Measurements from ENCODE around the gene ANXA4. TPM values are rescaled to one million over a fixed set of nuclear protein-coding genes. Genes with fewer than 3 reads are reported as not detected.
"Not testable (repeated sequence)": the region's sequence is repeated elsewhere in the genome, so short reads cannot be mapped to it uniquely, and the experiment has no call there.

Gene ANXA4
- total RNA-seq, 4 donors from 2014 or later: 61.8 to 79.4 (median 73.9) TPM

DNA sequence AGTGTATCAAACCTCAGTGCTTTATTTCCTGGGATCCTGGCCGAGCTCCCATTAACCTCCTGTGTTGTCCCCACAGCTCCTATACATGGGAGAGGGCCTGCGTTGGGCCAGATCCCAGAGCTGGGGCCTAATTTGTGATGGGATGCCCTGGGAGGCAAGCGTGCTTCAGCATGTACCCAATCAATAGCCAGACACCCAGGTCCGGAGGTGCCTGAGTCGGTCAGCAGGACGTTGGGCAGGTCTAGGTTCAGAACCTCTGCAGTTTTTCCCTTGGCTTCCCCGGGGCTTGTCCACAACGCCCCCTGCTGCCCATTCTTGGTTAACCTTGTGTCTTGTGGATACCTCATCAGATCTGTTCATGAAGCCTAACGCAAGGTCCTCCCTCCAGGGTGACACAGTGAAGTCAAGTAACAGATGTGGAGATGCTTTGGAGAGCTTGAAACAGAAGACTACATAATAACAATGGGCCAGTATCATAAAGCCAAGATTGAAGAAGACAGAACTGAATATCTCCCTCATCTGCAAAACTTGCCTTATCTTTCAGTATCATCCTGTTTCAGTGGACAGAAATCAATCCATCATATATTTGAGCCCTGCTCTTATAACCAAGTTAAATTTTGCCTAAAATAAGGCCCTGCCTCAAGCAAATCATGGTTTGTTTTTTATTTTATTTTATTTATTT is 27.3 kb upstream of the ANXA4 start:
- TF ChIP-seq EP300 (IDR thresholded peaks at IDR 0.05): peak in 1 of 2 donors; percentile 26
- TF ChIP-seq CTCF (IDR thresholded peaks at IDR 0.05): peak; percentile 61 to 84 (median 77)
- H3K27ac ChIP-seq, H3K36me3 ChIP-seq, H3K4me1 ChIP-seq, H3K9me3 ChIP-seq, H3K27me3 ChIP-seq, H3K4me3 ChIP-seq: not testable (repeated sequence)
- peak; percentile 80 to 95 for DNase-seq (ENCODE audit: low spot score in 2 of 2)
- WGBS, 2 donors: 19 to 26% methylated on average over 9 of the region's 9 CpGs

GRCh38 chr2:69715964-69716363 is 26.0 kb upstream of the ANXA4 start:
- Histone ChIP-seq H3K4me1 (peaks cover 0 to 7% (median 0%) of the 10 kb centered on the region in 4 donors), H3K36me3 (no peaks in the 10 kb centered on the region), H3K9me3 (no peaks in the 10 kb centered on the region), H3K27ac (no peak overlapping the region), H3K27me3 (no peaks in the 10 kb centered on the region), H3K4me3 (no peak overlapping the region)
- 73 to 85% methylated on average over 1 of the region's 1 CpG for WGBS, 2 donors
- DNase-seq (ENCODE audit: low spot score in 2 of 2): no peak
- TF ChIP-seq POLR2A (IDR thresholded peaks at IDR 0.05) (no peak), EP300 (IDR thresholded peaks at IDR 0.05) (no peak), CTCF (IDR thresholded peaks at IDR 0.05) (no peak)

- WGBS, 2 donors: 61 to 65% methylated on average over 13 of the region's 13 CpGs
- Histone ChIP-seq H3K27me3 (no peaks in the 10 kb centered on the region), H3K9me3 (no peaks in the 10 kb centered on the region), H3K4me1 (peaks cover 0 to 7% (median 0%) of the 10 kb centered on the region in 4 donors), H3K4me3 (no peak overlapping the region), H3K36me3 (no peaks in the 10 kb centered on the region), H3K27ac (no peak overlapping the region)
- no peak for DNase-seq (ENCODE audit: low spot score in 2 of 2)
- TF ChIP-seq EP300 (IDR thresholded peaks at IDR 0.05): no peak
- TF ChIP-seq POLR2A (IDR thresholded peaks at IDR 0.05): no peak
- TF ChIP-seq CTCF (IDR thresholded peaks at IDR 0.05): no peak
Observed at GRCh38 chr2:69716555-69717120, 25.3 kb upstream of the ANXA4 start.

- Histone ChIP-seq H3K27me3 (no peaks in the 10 kb centered on the region), H3K4me3 (no peak overlapping the region), H3K36me3 (no peaks in the 10 kb centered on the region), H3K9me3 (no peaks in the 10 kb centered on the region), H3K27ac (no peak overlapping the region), H3K4me1 (peaks cover 0 to 7% (median 0%) of the 10 kb centered on the region in 4 donors)
- TF ChIP-seq EP300 (IDR thresholded peaks at IDR 0.05): no peak
- no peak for TF ChIP-seq CTCF (IDR thresholded peaks at IDR 0.05)
- no peak for TF ChIP-seq POLR2A (IDR thresholded peaks at IDR 0.05)
- WGBS, 2 donors: 70 to 73% methylated on average over 2 of the region's 2 CpGs
- DNase-seq (ENCODE audit: low spot score in 2 of 2): no peak
Observed at GRCh38 chr2:69717186-69717585, 24.7 kb upstream of the ANXA4 start.

GRCh38 chr2:69717861-69718273 is 24.1 kb upstream of the ANXA4 start:
- Histone ChIP-seq H3K36me3 (no peaks in the 10 kb centered on the region), H3K27ac (no peak overlapping the region), H3K27me3 (no peaks in the 10 kb centered on the region), H3K4me1 (peaks cover 0 to 7% (median 0%) of the 10 kb centered on the region in 4 donors), H3K4me3 (no peak overlapping the region), H3K9me3 (no peaks in the 10 kb centered on the region)
- WGBS, 2 donors: 63 to 67% methylated on average over 2 of the region's 2 CpGs
- DNase-seq (ENCODE audit: low spot score in 2 of 2): no peak
- TF ChIP-seq POLR2A (IDR thresholded peaks at IDR 0.05) (no peak), EP300 (IDR thresholded peaks at IDR 0.05) (no peak), CTCF (IDR thresholded peaks at IDR 0.05) (no peak)

All from tibial nerve (tissue), 4 donors.